GM19467 (cell line): ENCODE measurements around the gene SHC1.
A peak's percentile ranks its signal among the peaks of the same experiment; 100 is the strongest.

ENCODE experiments used
- ATAC-seq: cut with Tn5 transposase; IDR thresholded peaks from one replicate; pipeline ENCODE4 v1.9.1; 2021; ENCODE audit warnings: mild to moderate bottlenecking, moderate library complexity; ENCODE audit not compliant: unreplicated experiment

SHC1 gene

DNA sequence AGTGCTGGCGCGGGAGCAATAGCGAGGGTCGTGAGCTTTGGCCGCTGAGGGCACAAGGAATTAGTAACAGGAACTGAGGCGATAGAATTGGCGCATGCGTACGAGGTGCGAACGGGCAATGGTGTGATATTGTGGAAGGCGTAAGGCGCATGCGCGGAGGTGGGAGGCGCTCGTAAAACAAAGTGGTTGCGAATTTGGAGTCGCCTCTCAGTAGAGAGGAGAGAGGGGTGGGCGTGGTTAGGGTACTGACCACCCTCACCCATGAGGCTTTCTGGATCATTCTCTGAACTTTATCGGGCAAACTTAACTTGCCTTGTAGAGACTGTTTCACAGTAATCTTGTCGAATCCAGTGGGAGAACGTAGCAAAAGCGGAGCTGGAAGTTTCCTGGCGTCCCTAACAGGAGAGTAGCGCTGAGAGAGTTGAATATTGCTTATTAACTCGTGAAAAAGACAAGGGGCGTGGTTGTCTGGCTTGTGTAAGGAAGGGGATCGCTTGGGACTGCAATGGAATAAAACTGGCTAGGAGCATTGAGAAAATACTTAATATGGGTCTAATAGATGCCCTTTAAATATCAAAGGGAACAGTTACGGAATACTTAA is 4.4 kb upstream of the SHC1 start:
- ATAC-seq = peak; percentile 39

DNA sequence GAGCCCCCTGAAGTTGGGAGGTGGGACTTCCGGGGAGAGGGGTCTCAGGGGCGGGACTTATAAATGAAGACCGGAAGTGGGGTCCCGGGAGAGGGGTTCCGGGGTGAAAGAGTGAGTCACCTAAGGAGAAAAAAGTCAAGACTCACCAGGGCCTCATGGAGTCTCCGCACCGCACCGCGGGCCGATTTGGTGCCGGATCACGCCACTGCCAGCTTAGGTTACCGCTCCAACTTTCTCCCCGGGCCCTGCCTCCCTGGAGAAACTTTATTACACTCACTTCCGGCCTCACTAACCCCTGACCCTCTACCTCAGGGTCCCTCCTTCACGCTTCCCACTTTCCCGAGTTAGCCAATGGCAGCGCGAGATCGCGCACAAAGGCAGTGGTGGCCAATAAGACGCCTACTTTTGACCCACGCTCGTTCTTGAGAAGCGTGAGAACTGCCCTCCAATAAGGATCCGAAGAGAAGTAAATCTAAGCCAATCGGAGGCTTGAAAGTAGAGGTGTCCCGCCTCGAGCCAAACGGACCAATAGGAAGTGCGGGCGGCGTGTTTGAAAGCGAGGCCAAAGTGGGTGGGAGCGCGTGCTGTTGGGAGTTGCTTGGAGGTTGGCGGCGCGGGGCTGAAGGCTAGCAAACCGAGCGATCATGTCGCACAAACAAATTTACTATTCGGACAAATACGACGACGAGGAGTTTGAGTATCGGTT is 3.7 kb upstream of the SHC1 start, which contains the start of gene CKS1B:
CKS1B (plus strand) TSS at position 580 of the 706 bp plus-strand sequence; CDS start at position 645, 65 bp downstream.
- ATAC-seq = peak; percentile 79

DNA sequence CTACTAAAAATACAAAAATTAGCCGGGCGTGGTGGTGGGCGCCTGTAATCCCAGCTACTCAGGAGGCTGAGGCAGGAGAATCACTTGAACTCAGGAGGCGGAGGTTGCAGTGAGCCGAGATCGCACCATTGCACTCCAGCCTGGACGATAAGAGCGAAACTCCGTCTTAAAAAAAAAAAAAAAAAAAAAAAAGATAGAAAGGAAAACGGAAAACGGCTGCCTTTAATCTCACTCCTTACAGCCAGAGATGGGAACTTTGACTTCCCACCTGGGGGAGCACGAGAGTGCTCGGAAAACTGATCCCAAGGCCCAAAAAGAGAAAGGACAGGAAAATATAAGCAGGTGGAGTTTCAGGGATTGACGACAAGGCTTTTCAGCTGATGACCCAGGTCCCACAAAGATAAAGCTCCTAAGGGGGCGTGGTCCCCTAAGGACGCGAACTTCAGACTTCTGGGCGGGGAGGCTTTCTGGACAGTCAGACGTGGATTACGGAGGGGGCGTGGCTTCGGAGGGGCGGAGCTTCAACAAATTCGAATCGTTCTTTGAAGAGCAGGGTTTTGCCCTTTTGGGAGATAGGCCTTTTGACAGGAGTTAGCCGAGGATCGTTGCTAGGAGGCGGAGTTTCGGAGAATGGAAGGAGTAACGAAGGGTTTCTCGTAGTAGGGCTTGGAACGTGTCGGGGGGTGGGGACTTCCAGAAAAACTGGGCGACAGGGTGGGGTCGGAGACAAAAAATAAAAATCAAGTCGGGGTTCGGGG is 3.0 kb upstream of the SHC1 start:
- no peak for ATAC-seq

DNA sequence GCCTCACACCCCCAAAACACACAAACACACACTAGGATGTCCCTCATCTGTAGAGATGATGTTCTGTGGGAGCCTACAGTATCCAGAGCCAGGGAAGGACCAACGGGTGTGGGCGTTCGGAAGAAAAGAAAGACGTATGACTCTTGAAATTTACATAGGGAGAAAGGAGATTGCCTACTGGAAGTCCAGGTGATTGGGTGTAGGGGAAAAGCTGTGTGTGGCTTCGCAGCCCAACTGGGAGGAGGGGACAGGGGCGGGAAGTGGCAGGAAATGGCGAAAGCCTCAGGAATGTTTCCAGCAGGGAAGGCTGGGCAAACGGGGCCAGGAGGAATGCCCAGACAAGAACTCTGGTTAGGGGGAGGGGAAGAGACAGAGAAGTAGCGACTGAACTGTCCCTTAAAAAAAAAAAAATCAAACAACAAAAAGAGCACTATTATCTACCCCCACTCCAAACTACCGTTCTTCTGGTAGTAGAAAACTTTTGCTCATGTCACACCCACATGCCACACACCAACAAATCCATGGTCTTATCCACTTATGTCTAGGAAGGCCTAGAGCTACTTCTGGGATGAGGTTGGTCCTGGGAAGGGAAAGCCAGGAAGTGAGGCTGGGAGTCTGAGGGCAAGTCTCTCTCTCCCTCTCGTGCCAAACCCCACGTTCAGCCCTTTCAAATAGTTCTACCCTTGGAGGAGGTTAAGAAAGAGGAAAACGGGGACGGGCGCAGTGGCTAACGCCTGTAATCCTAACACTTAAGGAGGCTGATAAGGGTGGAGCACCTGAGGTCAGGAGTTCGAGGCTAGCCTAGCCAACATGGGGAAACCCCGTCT is 2.2 kb upstream of the SHC1 start:
- no peak for ATAC-seq

DNA sequence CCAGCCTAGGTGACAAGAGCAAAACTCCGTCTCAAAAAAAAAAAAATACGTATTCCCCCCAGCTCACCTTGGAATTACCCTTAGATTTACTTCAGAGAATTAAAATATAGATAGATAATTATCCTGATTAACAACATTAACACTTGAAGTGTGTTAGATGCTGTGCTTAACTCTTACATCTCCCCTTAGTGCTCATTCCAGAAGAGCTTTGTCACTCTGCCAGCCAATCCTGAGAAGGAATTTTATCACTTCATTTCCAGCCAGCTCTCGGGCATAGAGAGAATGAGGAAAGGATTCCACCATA is 1.6 kb upstream of the SHC1 start:
- ATAC-seq = no peak

DNA sequence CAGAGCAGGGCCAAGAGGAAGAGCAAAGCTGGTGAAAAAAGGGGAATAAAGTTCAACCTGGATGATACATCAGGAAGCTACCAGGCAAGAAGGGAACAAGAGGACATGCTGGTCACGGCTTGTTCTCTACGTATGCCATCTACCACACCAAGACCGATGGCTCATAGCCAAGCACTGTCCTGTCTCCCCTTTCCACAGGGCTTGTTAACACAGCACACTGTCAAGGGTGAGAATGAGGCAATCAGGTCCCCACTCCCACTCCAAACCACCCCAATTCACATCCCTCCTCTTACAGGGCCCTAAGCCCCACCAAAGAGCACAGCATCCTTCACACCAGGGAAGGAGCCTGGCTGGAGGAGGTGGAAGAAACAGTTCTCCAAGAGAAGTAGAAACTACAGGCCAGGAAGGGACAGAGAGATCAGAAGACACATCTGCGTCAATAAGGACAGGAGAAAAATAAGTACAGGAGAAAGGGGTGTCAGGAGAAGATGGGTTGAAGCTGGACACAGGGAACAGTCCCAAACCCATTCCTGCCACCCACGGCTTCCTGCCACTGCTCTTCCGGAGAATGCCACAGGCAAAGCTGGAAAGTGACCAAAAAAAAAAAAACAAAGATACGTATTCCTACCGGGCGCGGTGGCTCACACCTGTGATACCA is 923 bp upstream of the SHC1 start:
- no peak for ATAC-seq

DNA sequence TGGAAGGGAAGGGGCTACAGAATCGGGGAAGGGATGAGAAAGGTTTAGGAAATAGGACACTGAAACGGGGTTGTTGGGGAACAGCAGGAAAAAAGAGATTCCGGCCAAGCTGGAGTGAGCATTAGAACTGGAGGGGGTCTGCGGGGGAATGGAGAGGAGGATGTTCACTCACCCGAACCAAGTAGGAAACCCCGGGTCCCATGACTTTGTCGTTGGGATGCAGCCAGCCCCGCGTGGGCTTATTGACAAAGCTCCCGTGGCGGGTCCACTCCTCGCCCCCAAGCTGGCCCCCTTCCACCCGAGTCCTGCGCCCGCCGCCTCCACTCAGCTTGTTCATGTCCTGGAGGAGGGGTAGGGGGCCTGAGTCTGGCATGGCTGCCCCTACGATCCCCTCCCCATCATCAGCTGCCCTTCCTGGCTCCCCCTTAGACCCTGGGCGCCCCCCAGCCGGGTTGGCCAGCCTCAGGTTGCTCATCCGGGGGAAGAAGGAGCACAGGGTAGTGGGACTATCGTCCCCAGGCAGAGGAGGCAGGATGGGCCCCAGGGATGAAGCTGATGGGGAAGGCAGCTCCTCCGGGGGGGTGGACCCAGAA is 591 bp downstream of the SHC1 start:
- ATAC-seq = no peak

DNA sequence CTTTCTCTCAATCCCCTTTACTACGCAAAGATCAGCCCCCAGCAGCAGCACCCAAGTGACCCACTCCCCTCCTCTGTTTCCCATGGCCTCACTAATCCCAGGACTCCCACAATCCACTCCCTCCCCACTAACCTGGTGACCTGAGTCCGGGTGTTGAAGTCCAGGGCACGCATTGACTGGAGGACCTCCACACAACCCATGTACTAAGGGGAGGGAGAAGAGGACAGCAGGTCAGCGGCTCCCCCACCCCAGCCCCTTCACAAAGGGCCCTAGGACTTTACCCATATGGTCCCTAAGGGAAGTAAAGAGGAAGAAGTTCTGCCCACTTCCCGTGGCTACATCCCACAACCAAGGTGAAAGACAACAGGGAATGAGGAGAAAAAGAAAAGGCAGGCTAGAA is 1.3 kb downstream of the SHC1 start:
- no peak for ATAC-seq

DNA sequence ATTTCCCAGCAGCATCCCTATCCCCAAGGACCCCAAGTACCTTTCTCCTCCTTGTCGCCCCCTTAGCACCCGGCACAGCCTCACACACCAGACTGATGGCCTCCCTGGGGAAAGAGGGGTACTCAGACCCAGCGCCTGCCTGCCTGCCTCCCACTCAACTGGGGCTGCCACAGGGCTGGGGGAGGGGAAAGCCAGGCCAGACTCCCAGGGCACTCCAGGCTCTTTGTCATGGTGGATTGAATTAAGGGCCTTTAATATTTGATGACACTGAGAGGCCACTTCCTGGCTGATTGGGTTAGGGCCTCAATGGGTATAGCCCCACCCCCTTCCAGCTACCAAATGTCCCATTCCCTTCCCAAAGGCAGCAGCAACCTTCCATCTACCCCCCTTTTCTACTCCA is 1.8 kb downstream of the SHC1 start:
- no peak for ATAC-seq

DNA sequence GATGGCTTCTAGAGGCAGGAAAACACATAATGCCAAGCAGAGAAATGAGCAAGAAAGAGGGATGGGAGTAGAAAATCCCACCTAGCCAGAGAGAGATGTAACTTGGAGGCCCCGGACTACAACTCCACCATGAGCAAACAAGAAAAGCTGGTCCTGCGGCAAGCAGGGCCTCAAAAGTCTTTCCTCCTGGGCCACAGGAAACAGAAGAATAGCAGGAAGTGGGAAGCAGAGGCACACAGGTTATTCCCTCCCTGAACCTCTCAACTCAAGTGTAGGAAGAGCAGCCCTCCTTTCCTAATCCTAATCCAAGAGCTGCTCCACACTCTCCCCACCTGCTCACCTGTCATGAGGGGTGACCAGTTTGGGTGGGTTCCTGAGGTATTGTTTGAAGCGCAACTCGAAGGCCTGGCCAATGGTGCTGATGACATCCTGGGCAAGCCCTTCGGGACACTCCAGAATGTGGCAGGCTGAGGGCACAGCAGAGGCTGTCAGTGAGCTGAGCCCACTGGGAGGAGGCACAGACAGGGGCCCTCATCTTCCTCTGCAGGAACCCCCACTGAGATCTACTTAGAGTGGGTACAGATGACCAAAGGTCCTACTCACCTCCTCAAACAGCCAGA is 3.1 kb downstream of the SHC1 start:
- no peak for ATAC-seq

DNA sequence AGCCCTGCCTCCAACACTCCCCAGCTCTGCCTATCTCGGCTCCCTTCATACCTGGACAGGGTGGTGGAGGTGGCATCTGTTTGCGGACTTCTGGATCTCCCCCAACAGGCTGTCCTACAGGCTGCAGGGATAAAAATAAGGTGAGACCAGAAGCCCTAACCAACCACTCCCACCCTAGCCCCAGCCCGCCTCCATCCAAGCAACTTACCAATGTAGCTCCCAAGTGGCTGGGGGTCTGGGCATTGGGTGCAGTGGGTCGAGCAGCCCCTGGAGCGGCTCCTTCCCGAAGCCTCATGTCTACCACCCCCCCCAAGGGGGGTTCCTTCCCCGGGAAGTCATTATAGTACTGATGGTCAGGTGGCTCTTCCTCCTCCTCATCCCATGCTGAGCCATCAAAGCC is 4.4 kb downstream of the SHC1 start:
- no peak for ATAC-seq

DNA sequence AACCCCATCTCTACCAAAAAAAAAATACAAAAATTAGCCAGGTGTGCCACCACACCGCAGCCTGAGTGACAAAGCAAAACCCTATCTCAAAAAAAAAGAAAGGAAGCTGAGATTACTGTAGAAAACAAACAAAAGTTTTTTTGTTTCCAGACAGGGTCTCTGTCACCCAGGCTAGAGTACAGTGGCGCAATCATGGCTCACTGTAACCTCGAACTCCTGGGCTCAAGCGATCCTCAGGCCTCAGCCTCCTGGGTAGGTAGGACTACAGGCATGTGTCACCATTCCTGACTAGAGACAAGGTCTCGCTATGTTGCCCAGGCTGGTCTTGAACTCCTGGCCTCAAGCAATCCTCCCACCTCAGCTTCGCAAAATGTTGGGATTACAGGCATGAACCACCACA is 6.2 kb downstream of the SHC1 start:
- ATAC-seq = no peak

DNA sequence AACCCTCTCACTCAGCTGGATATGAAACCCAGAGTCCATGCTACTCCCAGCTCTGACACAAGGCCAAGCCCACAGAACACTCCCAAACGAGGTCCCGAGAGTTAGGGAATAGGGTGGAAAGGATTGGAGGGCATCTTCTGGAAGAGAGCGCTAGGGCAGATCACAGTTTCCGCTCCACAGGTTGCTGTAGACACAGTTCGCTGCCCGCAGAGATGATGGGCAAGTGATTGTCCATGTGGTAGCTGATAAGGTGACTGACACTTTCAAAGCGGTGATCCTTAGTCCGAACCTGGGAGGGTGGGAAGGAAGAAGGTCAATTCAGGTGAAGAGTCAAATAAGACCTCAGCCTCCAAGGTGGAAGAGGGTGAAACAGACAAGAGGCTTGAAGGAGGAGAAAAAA is 6.9 kb downstream of the SHC1 start:
- ATAC-seq = no peak

DNA sequence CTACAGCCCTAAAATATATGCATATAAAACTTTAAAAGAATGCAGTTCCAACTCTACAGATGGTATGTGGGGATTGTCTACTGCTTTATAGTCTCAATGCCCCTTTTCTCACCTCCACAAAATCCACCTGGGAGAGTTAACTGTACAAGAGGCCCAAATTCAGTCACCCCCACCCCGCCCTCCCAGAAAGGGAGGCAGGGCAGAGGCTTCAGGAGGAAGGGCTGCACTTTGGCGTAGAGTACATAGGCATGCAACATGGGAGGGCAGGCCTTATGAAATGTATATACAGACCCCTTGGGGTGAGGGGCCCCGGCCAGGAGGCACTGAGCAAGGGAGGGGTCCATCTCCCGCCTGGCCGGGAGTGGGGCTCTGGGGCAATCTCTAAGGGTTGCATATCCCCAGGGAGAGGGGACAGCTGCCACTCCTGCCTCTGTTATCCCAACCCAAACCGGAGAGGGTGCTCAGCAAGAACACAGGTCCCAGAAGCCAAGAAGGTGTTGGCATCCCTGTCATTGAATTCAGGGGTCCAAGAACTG is 7.7 kb downstream of the SHC1 start:
- ATAC-seq = no peak

DNA sequence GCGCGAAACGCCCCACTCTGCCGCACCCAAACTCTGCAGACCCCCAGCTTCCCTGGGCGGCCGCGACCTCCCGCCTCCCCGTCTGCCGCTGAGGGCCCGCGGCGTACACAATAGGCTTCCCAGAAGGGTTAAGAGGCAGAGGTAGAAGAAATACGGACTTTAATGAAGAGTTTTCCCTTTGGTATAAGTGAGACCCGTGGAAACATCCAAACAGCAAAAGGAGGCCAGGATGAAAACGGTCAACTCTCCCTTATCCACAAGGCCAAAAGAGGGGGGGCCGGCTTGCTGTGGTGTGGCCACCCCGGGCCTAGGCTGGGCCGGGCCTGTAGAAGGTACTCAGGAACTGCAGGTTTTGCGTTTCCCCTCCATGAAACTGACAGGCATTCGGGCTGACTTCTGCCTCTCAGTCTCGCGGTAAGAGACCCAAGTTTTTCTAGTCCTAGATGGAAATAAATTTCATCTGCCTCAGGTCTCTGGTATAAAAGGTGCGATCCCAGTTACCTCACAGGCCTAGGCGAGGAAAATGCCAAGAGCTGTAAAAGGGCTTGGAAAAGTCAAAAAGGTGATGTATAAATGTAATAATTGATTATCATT is 8.3 kb downstream of the SHC1 start:
- ATAC-seq = peak; percentile 18

DNA sequence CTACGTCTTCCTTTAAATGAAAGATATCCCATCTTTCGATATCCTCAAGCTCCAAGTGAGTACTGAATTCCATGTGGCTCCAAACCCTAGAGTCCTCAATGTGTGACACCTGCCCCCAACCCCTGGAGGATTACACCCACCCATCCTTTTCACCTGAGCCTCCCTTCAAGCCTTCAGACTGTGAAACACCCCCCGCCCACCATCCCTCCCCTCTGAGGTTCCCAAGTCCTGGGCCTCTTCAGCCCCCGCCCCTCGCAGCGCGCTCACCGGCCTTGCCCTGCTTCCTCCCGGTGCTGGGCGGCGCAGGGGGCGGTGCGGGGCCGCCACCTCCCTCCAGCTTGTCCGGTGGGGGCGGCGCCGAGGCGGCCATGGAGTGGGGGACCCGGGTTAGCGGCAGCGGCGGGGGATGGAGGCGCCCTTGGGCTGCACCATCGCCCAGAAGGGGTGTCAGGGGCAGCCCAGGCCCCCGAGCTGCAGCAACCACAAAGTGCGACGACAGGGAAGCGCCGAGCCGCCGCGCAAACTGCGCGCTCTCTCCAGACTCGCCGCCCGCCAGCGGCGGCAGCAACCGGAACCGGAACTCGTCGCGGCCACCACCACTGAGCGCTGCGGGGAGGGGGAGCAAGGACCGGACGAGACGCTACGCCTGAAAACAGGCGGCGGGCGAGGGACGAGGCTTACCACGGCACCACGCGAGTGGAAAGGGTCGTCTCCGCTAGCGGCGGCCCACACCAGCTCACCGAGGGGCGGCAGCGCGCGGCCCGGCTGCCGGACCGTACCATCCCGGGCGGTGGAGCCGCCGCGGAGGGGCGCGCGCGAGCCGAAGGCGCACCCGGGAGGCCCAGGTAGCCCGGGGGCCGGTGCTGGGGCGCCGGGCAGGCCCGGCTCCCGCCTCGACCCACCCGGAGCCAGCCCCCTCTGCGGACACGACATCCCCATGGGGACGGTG is 9.1 kb downstream of the SHC1 start, which contains the start of gene PYGO2:
PYGO2 (minus strand) TSS at position 576 of the 949 bp plus-strand sequence; CDS start at position 370, 206 bp downstream.
- peak; percentile 64 for ATAC-seq

DNA sequence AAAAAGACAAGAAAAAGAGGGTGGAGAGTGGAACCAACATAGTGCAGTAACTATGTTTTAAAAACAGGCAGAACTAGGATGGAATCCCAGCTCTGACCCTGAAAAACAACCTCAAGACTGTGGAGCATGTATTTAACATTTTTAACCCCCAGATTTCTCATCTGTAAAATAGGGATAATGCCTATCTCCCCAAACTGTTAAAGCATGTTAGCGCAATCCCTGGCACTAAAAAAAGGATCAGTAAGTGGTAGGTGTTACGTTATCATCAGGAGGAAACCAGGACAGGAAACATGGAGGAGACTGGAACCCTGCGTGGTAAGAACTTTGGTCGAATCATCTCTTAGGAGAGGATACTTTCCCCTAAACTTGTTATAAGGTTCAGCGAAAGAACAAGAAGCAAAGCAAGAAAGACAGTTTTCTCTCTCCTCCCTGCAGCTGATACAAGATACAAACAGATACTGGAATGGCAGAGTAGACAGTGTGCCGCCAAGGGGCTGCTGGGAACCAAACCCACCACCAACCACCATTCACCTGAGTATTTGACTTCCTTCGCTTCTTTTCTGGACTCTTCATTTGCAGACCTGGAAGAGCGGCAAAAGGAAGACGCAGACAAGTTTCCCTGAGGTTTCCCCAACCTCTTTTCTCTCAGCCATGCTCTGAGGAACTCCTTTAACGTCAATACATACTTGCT is 10.0 kb downstream of the SHC1 start:
- ATAC-seq = no peak

DNA sequence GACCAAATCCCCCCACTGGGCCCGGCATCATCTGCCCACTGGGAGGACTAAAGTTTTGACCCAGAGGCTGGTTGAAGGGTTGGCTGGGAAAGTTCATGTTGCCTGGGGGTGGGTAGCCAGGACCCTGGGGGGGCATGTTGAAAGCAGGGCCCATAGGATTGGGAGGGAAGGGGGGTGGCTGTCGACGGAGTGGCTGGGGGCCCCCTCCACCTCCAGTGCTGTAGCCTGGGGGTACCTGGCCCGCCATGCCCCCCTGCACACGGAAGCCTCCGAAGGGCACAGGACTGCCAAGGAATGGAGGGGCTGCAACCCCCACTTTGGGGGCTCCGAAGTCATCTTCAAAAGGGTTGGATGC is 11.1 kb downstream of the SHC1 start:
- ATAC-seq = no peak
